Progenitor cell of endocrine pancreas (in vitro differentiated cells): ENCODE measurements around the gene WDR20. TPM values are rescaled to one million over a fixed set of nuclear protein-coding genes. Genes with fewer than 3 reads are reported as not detected.
A peak's percentile ranks its signal among the peaks of the same experiment; 100 is the strongest.

Experiments
- DNase-seq: peaks from one replicate; pipeline ENCODE4 v3.0.0; 2021; ENCODE audit warnings: low spot score; ENCODE audit not compliant: unreplicated experiment
- H3K27ac Mint-ChIP-seq: 2 replicates; pipeline ENCODE4 v1.8.0; 2021; ENCODE audit warnings: mild to moderate bottlenecking, moderate library complexity, mixed read lengths
- H3K27me3 Mint-ChIP-seq: 2 replicates; pipeline ENCODE4 v1.8.0; 2021; ENCODE audit warnings: mixed read lengths
- H3K36me3 Mint-ChIP-seq: 2 replicates; pipeline ENCODE4 v1.8.0; 2022; ENCODE audit warnings: mixed read lengths; ENCODE audit not compliant: insufficient read depth
- H3K4me1 Mint-ChIP-seq: 2 replicates; pipeline ENCODE4 v1.8.0; 2021; ENCODE audit warnings: low read depth, mixed read lengths
- H3K4me3 Mint-ChIP-seq: 2 replicates; pipeline ENCODE4 v1.8.0; 2021; ENCODE audit warnings: low read depth, mild to moderate bottlenecking, moderate library complexity, mixed read lengths
- H3K9me3 Mint-ChIP-seq: 2 replicates; pipeline ENCODE4 v1.8.0; 2021; ENCODE audit warnings: low read depth, mixed read lengths
- total RNA-seq: library from RNA; stranded (reverse); gene quantifications from 2 replicates; pipeline ENCODE4 v1.2.1, GENCODE V29; 2021
- TF ChIP-seq, protein P1 (sequence below): fragments of 200-600 bp; sonication (generic); IDR thresholded peaks from one replicate; pipeline ENCODE4 v1.5.0; 2021; ENCODE audit warnings: antibody characterized with exemption, mild to moderate bottlenecking; ENCODE audit not compliant: unreplicated experiment

WDR20 gene
- total RNA-seq, 1 donor from 2014 or later = 34.9 TPM

DNA sequence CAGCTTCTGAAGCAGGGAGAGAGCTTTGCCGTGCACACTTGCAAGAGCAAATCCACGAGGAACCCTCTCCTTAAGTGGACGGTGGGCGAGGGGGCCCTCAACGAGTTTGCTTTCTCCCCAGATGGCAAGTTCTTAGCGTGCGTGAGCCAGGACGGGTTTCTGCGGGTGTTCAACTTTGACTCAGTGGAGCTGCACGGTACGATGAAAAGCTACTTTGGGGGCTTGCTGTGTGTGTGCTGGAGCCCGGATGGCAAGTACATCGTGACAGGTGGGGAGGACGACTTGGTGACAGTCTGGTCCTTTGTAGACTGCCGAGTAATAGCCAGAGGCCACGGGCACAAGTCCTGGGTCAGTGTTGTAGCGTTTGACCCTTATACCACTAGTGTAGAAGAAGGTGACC, 69.0 kb downstream of the WDR20 start:
- no peaks in the 10 kb centered on the region for H3K27me3 Mint-ChIP-seq
- peaks cover 5% of the 10 kb centered on the region for H3K36me3 Mint-ChIP-seq

DNA sequence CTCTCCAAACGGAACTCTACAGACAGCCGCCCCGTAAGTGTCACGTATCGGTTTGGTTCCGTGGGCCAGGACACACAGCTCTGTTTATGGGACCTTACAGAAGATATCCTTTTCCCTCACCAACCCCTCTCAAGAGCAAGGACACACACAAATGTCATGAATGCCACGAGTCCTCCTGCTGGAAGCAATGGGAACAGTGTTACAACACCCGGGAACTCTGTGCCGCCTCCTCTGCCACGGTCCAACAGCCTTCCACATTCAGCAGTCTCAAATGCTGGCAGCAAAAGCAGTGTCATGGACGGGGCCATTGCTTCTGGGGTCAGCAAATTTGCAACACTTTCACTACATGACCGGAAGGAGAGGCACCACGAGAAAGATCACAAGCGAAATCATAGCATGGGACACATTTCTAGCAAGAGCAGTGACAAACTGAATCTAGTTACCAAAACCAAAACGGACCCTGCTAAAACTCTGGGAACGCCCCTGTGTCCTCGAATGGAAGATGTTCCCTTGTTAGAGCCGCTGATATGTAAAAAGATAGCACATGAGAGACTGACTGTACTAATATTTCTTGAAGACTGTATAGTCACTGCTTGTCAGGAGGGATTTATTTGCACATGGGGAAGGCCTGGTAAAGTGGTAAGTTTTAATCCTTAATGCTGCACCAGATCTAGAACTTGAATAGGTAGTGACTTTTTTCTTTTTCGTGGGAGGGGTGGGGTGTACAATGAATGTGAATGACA, 69.7 kb downstream of the WDR20 start:
- Mint-ChIP-seq H3K27ac (peak overlapping the region; percentile 69), H3K27me3 (no peaks in the 10 kb centered on the region), H3K4me1 (no peaks in the 10 kb centered on the region), H3K4me3 (no peak overlapping the region), H3K9me3 (no peaks in the 10 kb centered on the region), H3K36me3 (peaks cover 5% of the 10 kb centered on the region)
- TF ChIP-seq, protein P1, sequence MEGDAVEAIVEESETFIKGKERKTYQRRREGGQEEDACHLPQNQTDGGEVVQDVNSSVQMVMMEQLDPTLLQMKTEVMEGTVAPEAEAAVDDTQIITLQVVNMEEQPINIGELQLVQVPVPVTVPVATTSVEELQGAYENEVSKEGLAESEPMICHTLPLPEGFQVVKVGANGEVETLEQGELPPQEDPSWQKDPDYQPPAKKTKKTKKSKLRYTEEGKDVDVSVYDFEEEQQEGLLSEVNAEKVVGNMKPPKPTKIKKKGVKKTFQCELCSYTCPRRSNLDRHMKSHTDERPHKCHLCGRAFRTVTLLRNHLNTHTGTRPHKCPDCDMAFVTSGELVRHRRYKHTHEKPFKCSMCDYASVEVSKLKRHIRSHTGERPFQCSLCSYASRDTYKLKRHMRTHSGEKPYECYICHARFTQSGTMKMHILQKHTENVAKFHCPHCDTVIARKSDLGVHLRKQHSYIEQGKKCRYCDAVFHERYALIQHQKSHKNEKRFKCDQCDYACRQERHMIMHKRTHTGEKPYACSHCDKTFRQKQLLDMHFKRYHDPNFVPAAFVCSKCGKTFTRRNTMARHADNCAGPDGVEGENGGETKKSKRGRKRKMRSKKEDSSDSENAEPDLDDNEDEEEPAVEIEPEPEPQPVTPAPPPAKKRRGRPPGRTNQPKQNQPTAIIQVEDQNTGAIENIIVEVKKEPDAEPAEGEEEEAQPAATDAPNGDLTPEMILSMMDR = peak; percentile 40
- DNase-seq = no peak

More for the DNA sequence above, 69.0 kb downstream of the WDR20 start:
- Mint-ChIP-seq H3K27ac (no peak overlapping the region), H3K9me3 (no peaks in the 10 kb centered on the region), H3K4me3 (no peak overlapping the region), H3K4me1 (no peaks in the 10 kb centered on the region)
- DNase-seq = no peak
- TF ChIP-seq, protein P1 = no peak

DNA sequence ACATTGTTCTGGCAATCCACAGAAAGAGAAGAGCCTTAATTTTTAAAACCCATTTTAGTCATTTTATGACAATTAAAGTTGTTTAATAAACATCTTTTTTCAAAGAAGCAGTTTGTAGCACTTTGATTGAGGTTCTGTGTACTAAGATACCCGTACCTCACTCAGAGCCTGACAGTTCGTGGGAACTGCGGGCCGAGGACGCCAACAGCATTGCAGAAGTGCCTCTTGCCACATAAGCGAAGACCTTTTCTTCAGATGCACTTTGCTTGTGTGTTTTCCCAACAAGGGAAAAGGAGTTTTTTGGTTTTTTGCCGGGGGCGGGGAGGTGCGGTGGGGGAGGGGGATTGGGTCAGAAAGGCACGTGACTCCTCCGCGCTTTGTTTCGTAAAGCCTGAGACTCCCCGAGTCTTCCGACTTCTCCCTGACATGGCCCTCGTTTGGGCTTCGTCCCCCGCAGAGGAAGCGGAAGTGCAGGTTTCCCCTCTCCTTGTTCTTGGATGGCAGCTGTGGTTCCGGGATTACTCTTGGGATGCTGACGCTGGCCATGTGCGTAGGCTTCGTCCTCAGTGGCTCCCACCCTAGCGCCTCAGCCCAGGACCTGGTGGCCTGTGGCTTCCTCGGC, 70.8 kb downstream of the WDR20 start:
- Mint-ChIP-seq H3K4me3 (no peak overlapping the region), H3K36me3 (peaks cover 5% of the 10 kb centered on the region), H3K27me3 (no peaks in the 10 kb centered on the region), H3K4me1 (peaks cover 2% of the 10 kb centered on the region), H3K9me3 (no peaks in the 10 kb centered on the region), H3K27ac (no peak overlapping the region)
- no peak for DNase-seq
- TF ChIP-seq, protein P1 = no peak

DNA sequence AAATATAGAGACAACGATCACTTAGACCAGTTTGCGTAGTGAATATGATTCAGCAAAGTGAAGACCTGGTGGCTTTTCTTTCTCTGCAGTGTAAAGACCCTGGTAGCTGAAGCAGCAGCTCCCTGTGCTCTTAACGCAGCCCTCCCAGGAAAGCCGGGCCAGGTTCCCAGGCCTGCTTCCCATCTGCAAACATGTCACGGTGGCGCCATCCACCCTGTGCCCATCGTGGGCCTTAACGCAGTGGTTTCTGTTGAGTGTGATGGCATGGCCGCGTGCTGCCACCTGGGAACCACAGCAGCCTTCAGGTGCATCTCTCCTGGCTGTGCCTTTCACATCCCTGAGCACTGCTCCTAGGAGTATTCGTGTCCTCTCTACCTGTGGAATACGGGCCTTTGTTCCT, 71.5 kb downstream of the WDR20 start:
- Mint-ChIP-seq H3K27ac (no peak overlapping the region), H3K4me3 (no peak overlapping the region), H3K9me3 (no peaks in the 10 kb centered on the region), H3K4me1 (peaks cover 2% of the 10 kb centered on the region), H3K36me3 (peaks cover 5% of the 10 kb centered on the region), H3K27me3 (no peaks in the 10 kb centered on the region)
- DNase-seq = no peak
- TF ChIP-seq, protein P1 = no peak

DNA sequence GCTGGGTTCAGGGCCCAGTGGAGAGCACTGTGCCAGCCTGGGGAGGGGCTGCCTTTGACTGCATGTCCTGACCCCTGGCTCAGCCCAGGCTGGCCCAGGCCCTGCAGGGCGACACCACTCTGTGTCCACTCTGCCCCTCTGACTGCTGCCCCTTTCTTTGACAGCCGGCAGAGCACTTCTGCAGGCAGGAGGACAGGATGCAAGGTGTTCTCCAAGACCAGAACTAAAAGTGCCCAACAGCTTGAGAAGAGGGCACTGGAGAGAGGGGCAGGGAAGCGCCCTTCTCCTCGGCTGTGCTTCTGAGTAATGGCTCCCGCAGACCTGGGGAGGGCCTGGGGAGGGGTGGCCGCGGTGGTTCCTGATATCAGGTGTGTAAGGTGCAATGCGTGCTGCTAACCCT, 72.7 kb downstream of the WDR20 start:
- Mint-ChIP-seq H3K9me3 (no peaks in the 10 kb centered on the region), H3K4me3 (no peak overlapping the region), H3K36me3 (peaks cover 5% of the 10 kb centered on the region), H3K27ac (no peak overlapping the region), H3K27me3 (no peaks in the 10 kb centered on the region), H3K4me1 (peaks cover 2% of the 10 kb centered on the region)
- TF ChIP-seq, protein P1 = no peak
- no peak for DNase-seq
